Measurements from ENCODE around the gene SLC25A31.

- TF ChIP-seq ASH2L (IDR thresholded peaks at IDR 0.05; ENCODE audit: borderline replicate concordance, low read depth) (no peak), RAD21 (IDR thresholded peaks at IDR 0.05; ENCODE audit: insufficient read depth, low read depth, low read length) (peak; percentile 83), CTCF (IDR thresholded peaks at IDR 0.05 in 2 of 3, conservative IDR thresholded peaks at IDR 0.05 in 1 of 3; ENCODE audit: control insufficient read depth in 2 of 3, extremely low read depth in 1 of 3, insufficient read depth in 1 of 3, low read depth in 3 of 3, low read length in 3 of 3) (peak; percentile 44 to 73 (median 58); a peak in 5 of 6 replicates), CBX5 (IDR thresholded peaks at IDR 0.05; ENCODE audit: low read depth) (no peak)
Observed at GRCh38 chr4:127732623-127733328, 2.6 kb downstream of the SLC25A31 start.

Data from GM12878 (cell line).